GM18873 (cell line): ENCODE data around the gene ANKRD23.
"Not testable (repeated sequence)": the region's sequence is repeated elsewhere in the genome, so short reads cannot be mapped to it uniquely, and the experiment has no call there.

Experiments
- ATAC-seq: cut with Tn5 transposase; IDR thresholded peaks from one replicate; pipeline ENCODE4 v1.9.1; 2021; ENCODE audit warnings: mild to moderate bottlenecking, moderate library complexity, moderate number of reproducible peaks; ENCODE audit not compliant: unreplicated experiment, low FRiP score

Gene ANKRD23

DNA sequence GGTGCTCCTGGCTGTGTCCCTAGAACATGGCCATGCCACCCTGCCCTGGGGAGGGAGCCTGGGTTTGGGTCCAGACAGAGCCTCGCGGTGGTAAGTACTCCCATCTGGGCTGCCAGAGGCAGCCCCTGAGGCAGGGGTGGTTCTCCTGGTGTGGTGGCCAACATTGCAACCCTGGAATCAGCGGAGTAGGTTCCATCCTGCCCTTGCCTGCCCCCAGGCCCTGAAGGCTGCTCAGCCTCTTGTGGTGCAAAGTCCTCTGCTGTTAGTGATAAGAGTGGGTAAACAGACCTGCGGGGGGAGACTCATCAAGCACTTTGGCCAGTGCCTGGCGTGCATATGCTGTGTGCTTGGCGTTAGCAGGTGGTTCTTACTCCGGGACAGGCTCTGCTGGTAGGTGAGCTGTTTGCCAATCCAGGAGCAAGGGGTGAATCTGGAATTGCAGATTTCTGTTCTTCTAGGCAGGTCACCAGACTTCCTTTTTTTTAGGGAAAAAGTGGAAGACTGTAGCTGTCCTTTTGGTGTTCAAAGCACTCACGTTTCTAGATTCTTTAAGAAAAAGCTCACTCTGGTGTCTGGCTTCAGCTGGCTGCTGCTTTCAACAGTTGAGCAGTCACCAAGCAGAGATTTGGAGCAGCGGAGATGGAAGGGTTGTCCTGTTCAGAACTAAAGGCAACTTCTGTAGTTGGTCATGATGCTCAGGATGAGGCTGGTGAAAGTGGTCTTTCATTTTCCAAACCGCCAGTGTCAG, 24.5 kb downstream of the ANKRD23 start:
- no peak for ATAC-seq

- no peak for ATAC-seq
Measured at GRCh38 chr2:96817882-96818281, 25.9 kb downstream of the ANKRD23 start.

GRCh38 chr2:96816836-96817702, 26.8 kb downstream of the ANKRD23 start:
- ATAC-seq, result peak; percentile 3

DNA sequence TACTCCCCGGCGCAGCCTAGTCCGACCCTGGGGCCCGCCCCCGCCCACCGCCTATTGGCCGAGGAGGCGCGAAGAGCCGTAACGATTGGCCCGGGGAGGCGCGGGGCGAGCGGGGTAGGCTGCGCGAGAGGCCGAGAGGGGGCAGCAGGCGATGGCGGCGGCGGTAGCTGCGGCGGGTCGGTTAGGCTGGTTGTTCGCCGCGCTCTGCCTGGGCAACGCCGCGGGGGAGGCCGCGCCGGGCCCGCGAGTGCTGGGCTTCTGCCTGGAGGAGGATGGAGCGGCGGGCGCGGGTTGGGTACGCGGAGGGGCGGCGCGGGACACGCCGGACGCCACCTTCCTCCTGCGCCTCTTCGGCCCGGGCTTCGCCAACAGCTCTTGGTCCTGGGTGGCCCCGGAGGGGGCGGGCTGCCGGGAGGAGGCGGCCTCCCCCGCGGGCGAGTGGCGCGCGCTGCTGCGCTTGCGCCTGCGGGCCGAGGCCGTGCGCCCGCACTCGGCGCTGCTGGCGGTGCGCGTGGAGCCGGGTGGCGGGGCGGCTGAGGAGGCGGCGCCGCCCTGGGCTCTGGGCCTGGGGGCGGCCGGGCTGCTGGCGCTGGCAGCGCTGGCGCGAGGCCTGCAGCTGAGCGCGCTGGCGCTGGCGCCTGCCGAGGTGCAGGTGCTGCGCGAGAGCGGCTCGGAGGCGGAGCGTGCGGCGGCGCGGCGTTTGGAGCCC, 27.5 kb downstream of the ANKRD23 start, which contains the start of gene CNNM3:
Gene CNNM3 (plus strand): TSS at position 142 of the 709 bp plus-strand sequence. CDS start 10 bp downstream, at position 152.
- ATAC-seq, result peak; percentile 73

DNA sequence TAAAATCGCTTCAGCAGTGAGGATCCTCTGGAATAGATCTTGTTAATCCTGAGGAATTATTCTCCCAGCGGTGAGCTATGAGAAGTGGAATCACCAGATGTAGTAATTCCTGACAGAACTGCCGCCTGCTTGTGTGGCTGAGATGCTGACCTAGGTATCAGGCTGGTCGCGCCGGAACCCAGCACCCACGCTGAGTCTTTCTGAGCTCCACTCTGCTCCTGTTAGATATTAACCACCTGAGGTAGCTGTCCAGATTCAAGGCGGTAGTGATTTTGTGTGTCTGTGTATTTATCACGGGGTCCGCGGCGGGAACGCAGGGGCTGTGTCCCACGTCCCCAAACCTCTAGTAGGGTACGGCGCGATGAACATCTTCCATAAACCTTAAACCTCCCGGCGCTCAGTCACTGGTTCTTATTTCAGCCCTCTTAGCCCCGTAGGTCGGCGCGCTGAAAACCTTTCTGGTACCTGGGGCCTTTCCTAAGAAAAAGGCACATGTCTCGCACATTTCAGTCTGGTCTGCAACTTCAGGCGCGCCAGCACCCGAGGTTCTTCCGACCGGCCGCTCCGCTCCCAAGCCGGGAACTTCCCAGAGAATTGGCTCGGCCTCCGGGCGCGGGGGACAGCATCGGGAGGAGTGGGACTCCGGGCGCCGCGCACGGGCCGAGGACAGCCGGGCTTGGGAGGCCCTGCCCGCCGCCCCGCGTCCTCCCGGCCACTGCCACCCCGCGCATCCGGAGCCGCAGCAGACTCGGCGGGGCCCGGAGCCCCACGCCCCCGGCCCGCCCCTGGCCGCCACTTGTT, 28.3 kb downstream of the ANKRD23 start:
- peak; percentile 7 for ATAC-seq

DNA sequence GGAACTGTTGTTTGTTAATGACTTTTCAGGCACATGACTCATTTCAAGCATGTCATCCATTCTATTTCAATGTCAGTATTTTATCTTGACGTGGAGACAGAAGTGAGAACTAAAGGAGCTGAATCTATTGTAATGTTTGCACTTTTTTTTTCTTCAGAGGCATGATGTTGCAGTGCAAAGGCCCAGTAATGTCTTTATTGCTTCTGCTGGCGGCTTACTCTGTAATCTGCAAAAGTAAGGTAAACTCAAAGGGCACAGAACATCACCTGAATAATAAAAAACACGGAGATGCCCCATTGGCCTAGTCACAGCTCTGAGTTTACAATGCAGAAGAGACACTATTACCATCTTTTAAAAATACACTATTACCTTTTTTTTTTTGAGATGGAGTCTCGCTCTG, 30.2 kb downstream of the ANKRD23 start:
- ATAC-seq, result no peak

- ATAC-seq, result no peak
Measured at GRCh38 chr2:96811917-96812316, 31.9 kb downstream of the ANKRD23 start.

DNA sequence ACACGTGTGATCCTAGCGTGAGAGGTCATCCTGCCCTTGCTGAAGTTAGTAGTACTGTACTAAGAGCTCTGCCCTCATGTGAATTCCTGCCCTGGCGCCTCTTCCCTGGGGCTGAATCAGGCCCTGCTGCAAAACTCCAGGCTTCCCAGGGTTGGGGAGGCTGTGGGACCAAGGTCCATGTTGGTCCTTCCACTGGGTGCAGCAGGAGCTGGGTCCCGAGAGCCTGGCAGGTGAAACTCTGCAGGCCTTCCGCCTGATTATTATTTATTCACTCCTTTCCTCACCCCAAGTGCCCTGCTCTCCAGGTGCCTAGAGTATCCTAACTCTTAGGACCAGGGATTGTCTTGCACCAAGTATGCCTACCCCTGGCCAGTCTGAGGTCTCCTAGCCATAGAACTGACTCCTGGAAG, 33.0 kb downstream of the ANKRD23 start:
- no peak for ATAC-seq

- no peak for ATAC-seq
Measured at GRCh38 chr2:96809951-96810782, 33.7 kb downstream of the ANKRD23 start.

- ATAC-seq, result no peak
Measured at GRCh38 chr2:96809216-96809882, 34.5 kb downstream of the ANKRD23 start.

- no peak for ATAC-seq
Measured at GRCh38 chr2:96808176-96808837, 35.5 kb downstream of the ANKRD23 start.

- no peak for ATAC-seq
Measured at GRCh38 chr2:96807127-96807471, 36.7 kb downstream of the ANKRD23 start.

GRCh38 chr2:96806468-96807126, 37.2 kb downstream of the ANKRD23 start:
- ATAC-seq, result peak; percentile 56

- not testable (repeated sequence) for ATAC-seq
Measured at GRCh38 chr2:96805946-96806345, 37.9 kb downstream of the ANKRD23 start.

DNA sequence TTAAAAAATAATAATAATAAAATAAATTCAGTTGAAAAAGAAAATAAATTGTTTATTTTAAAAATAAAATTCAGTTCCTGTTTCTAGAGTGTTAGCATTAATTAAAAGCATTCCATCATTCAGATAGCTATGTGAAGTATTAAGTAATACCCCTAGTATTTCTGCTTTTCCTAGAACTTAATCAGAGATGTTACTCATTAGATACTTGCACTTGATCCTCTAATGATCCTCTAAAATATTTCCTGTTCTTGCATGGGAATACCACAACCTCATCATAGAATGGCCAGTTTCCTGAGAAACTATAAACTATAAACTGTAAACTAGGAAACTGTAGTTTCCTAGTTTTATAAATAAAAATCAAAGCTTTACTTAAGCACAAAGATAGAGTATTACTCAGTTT, 38.8 kb downstream of the ANKRD23 start:
- ATAC-seq, result no peak

DNA sequence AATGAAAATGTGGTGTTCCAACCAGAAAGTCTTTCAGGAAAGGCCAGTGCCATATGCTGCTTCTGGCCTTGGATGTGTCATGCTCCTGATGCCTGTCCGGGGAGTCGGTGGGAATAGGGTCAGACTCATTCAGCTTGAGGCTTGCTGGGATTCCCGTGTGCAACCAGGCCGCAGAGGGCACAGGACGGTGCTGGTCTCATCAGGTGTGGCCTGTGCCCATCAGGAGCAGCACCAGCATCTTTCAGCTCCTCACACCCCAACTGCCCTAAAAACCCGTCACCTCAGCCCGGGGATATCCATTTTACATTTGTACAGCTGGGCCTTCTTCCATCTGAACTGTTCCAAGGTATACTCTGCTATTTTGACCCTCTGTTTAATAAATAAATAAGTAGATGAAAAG, 41.1 kb downstream of the ANKRD23 start:
- ATAC-seq, result no peak

DNA sequence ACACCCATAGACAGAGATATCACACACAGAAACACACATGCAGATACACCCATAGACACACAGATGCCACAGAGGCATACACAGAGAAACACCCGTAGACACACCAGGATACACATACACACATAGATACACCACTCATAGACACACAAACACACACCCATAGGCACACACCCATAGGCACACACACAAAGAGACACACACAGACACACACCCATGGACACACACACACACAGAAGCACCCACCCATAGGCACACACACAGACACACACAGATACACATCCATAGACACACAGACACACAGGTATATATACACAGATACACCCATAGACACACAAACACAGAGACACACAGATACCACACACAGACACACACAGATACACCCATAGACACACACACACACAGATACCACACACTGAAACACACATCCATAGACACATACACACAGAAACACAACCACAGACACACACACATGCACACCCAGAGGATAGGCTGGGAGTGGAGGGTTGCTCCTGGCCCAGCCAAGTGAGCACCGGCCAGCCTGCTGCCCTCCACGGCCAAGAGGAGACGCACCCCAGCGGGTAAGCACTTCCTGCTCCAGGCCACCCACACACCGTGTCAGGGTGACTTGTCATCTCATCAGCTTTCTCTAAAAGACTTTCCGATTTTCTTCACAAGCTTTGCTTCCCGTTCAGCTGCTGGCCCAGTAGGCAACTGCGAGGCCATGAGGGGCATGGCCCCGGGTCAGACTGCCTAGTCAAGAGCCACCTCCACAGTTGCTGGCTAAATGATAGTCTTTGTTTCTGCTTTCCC, 41.8 kb downstream of the ANKRD23 start:
- no peak for ATAC-seq
